H9 (cell line): Measurements from ENCODE around the gene MYD88. TPM values are rescaled to one million over a fixed set of nuclear protein-coding genes. Genes with fewer than 3 reads are reported as not detected.

Experiments
- DNase-seq: peaks from one replicate; pipeline ENCODE4 v3.0.0-alpha.2; 2017
- H2AFZ ChIP-seq: one replicate; pipeline ENCODE4 v1.6.1; 2013; ENCODE audit warnings: mild to moderate bottlenecking, low read length, control low read depth, moderate library complexity
- H2AK5ac ChIP-seq: 2 replicates; pipeline ENCODE4 v1.6.1; 2013; ENCODE audit warnings: low read length, control low read depth, mixed read lengths; ENCODE audit not compliant: insufficient read length
- H2BK120ac ChIP-seq: one replicate; pipeline ENCODE4 v1.6.1; 2013; ENCODE audit warnings: low read depth, mild to moderate bottlenecking, low read length, control low read depth, inconsistent platforms; ENCODE audit not compliant: poor library complexity, severe bottlenecking
- H2BK12ac ChIP-seq: 2 replicates; pipeline ENCODE4 v1.6.1; 2013; ENCODE audit warnings: low read length, control low read depth, mixed read lengths, low read depth; ENCODE audit not compliant: insufficient read length
- H2BK15ac ChIP-seq: 2 replicates; pipeline ENCODE4 v1.6.1; 2013; ENCODE audit warnings: low read depth, low read length, control low read depth
- H2BK20ac ChIP-seq: one replicate; pipeline ENCODE4 v1.6.1; 2013; ENCODE audit warnings: low read depth, mild to moderate bottlenecking, low read length, control low read depth, inconsistent platforms; ENCODE audit not compliant: poor library complexity, severe bottlenecking
- H2BK5ac ChIP-seq: 2 replicates; pipeline ENCODE4 v1.6.1; 2013; ENCODE audit warnings: low read length, control low read depth, mixed read lengths; ENCODE audit not compliant: insufficient read length
- H3K14ac ChIP-seq: 2 replicates; pipeline ENCODE4 v1.6.1; 2013; ENCODE audit warnings: low read length, control low read depth; ENCODE audit not compliant: insufficient read depth
- H3K18ac ChIP-seq: 2 replicates; pipeline ENCODE4 v1.6.1; 2013; ENCODE audit warnings: low read depth, mild to moderate bottlenecking, mixed read lengths, low read length, control low read depth; ENCODE audit not compliant: insufficient read length
- H3K23ac ChIP-seq: 2 replicates; pipeline ENCODE4 v1.6.1; 2013; ENCODE audit warnings: low read length, control low read depth, mixed read lengths, low read depth; ENCODE audit not compliant: insufficient read length
- H3K23me2 ChIP-seq: 2 replicates; pipeline ENCODE4 v1.6.1; 2013; ENCODE audit warnings: low read depth, mild to moderate bottlenecking, mixed read lengths, low read length, control low read depth; ENCODE audit not compliant: insufficient read length, poor library complexity, severe bottlenecking
- H3K27ac ChIP-seq: 2 replicates; pipeline ENCODE4 v1.5.1; 2013; ENCODE audit warnings: low read length, control low read depth, mixed read lengths, low read depth; ENCODE audit not compliant: insufficient read length
- H3K27me3 ChIP-seq: 2 replicates; pipeline ENCODE4 v1.6.1; 2013; ENCODE audit warnings: low read length, control low read depth, inconsistent platforms; ENCODE audit not compliant: insufficient read depth
- H3K4ac ChIP-seq: 2 replicates; pipeline ENCODE4 v1.6.1; 2013; ENCODE audit warnings: low read depth, mild to moderate bottlenecking, control low read depth, inconsistent platforms, low read length, moderate library complexity
- H3K4me1 ChIP-seq: 2 replicates; pipeline ENCODE4 v1.6.1; 2013; ENCODE audit warnings: low read length, control low read depth, inconsistent platforms; ENCODE audit not compliant: insufficient read depth
- H3K4me2 ChIP-seq: 2 replicates; pipeline ENCODE4 v1.6.1; 2013; ENCODE audit warnings: low read length, control low read depth, mixed read lengths; ENCODE audit not compliant: insufficient read length, insufficient read depth
- H3K56ac ChIP-seq: 2 replicates; pipeline ENCODE4 v1.6.1; 2013; ENCODE audit warnings: low read depth, mild to moderate bottlenecking, mixed read lengths, low read length, control low read depth; ENCODE audit not compliant: insufficient read length
- H3K79me1 ChIP-seq: 2 replicates; pipeline ENCODE4 v1.6.1; 2013; ENCODE audit warnings: low read depth, mild to moderate bottlenecking, moderate library complexity, low read length, control low read depth, inconsistent platforms; ENCODE audit not compliant: insufficient read depth, poor library complexity, severe bottlenecking
- H3K79me2 ChIP-seq: 2 replicates; pipeline ENCODE4 v1.6.1; 2013; ENCODE audit warnings: low read length, control low read depth, inconsistent platforms; ENCODE audit not compliant: insufficient read depth
- H3K9ac ChIP-seq: 2 replicates; pipeline ENCODE4 v1.6.1; 2013; ENCODE audit warnings: low read length, control low read depth, mixed read lengths; ENCODE audit not compliant: insufficient read length; ENCODE audit errors: extremely low read depth
- H3K9me3 ChIP-seq: one replicate; pipeline ENCODE4 v1.6.1; 2013; ENCODE audit warnings: low read depth, low read length, inconsistent platforms; ENCODE audit not compliant: control insufficient read depth
- H3T11ph ChIP-seq: one replicate; pipeline ENCODE4 v1.6.1; 2013; ENCODE audit warnings: mild to moderate bottlenecking, low read length, control low read depth, inconsistent platforms
- H4K20me1 ChIP-seq: one replicate; pipeline ENCODE4 v1.6.1; 2013; ENCODE audit not compliant: control insufficient read depth, insufficient read length, insufficient read depth
- H4K5ac ChIP-seq: 2 replicates; pipeline ENCODE4 v1.6.1; 2013; ENCODE audit warnings: low read depth, mild to moderate bottlenecking, mixed read lengths, low read length, control low read depth; ENCODE audit not compliant: insufficient read length
- H4K8ac ChIP-seq: replicated peaks from 2 replicates; pipeline ENCODE4 v1.6.1; 2013; ENCODE audit warnings: low read length, control low read depth, mixed read lengths, low read depth; ENCODE audit not compliant: insufficient read length
- H4K91ac ChIP-seq: 2 replicates; pipeline ENCODE4 v1.6.1; 2013; ENCODE audit warnings: low read depth, mild to moderate bottlenecking, moderate library complexity, mixed read lengths, low read length, control low read depth; ENCODE audit not compliant: insufficient read length
- H3K27ac Mint-ChIP-seq, 3 experiments: 2 replicates in 2 of 3; 3 replicates in 1 of 3; pipeline ENCODE4 v1.8.0; 2020 to 2021; ENCODE audit warnings: mixed read lengths in 3 of 3, mild to moderate bottlenecking in 1 of 3, moderate library complexity in 1 of 3
- H3K27me3 Mint-ChIP-seq: 2 replicates; pipeline ENCODE4 v1.8.0; 2021; ENCODE audit warnings: low read depth, mild to moderate bottlenecking, moderate library complexity, mixed read lengths
- H3K36me3 Mint-ChIP-seq, 3 experiments: 2 replicates in 2 of 3; 3 replicates in 1 of 3; pipeline ENCODE4 v1.8.0; 2020 to 2021; ENCODE audit warnings: low read depth in 3 of 3, mixed read lengths in 3 of 3; ENCODE audit not compliant: insufficient read depth in 1 of 3
- H3K4me1 Mint-ChIP-seq, 2 experiments: 2 replicates each; pipeline ENCODE4 v1.8.0; 2020; ENCODE audit warnings: mixed read lengths in 2 of 2
- H3K4me3 Mint-ChIP-seq, 2 experiments: 2 replicates in 1 of 2; 3 replicates in 1 of 2; pipeline ENCODE4 v1.8.0; 2020 to 2021; ENCODE audit warnings: mild to moderate bottlenecking in 2 of 2, mixed read lengths in 2 of 2, moderate library complexity in 1 of 2
- H3K9me3 Mint-ChIP-seq, 2 experiments: 2 replicates in 1 of 2; 3 replicates in 1 of 2; pipeline ENCODE4 v1.8.0; 2020; ENCODE audit warnings: mild to moderate bottlenecking in 2 of 2, mixed read lengths in 2 of 2, moderate library complexity in 1 of 2
- WGBS: extraction: QIAGEN DNeasy Blood & Tissue Kit; methylation state at CpG from one replicate; pipeline ENCODE4 v1.1.7; 2013; ENCODE audit warnings: missing lambda C conversion rate, low lambda C conversion rate, mixed read lengths; ENCODE audit not compliant: insufficient read length; ENCODE audit errors: extremely low coverage; 5-methylcytosine and 5-hydroxymethylcytosine counted together
- total RNA-seq: library from RNA; stranded (reverse); gene quantifications from 2 replicates; pipeline ENCODE4 v1.2.1, GENCODE V29; 2021
- TF ChIP-seq, protein P1 (sequence below): fragments of 200-600 bp; sonication (generic); conservative IDR thresholded peaks from 3 replicates; pipeline ENCODE4 v1.8.0; 2021; ENCODE audit warnings: antibody characterized with exemption, mild to moderate bottlenecking

The MYD88 gene
- total RNA-seq, 1 experiment from 2014 or later: 33.4 TPM

DNA sequence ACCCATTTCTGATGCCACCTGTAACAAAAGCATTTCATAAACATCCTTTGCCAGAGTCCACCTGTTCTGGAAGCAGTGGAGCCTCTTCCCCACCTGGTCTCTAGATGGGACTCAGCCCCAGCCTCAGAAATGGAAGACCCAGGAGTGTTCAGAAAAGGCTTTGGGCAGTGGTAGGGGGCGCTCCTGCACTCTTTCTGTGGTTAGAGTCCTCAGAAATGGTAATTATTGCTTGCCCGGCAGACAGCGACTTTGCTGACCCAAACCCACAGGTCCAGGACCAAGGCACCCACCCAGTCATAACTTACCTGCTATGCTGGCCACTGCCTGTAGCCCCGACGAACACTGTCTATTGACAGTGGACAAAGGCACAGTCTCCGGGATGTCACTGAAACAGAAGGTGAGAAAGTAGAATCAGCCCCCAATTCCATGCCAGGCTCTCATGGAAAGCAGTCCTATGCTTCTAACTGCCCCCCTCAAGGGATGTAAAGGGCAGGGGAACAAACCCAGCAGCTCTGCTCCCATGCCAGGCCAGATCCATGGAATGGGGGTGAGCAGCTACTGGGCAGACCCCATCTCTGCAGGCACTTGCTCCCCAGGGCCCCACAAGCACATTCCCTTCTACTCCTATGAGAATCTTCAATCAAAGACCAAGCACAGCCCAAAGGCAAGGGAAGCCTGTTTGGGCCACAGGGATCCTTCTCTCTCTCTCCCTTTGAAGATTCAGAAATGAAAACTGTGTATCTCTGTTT lies 6.7 kb upstream of the MYD88 start:
- Histone ChIP-seq H2AK5ac (no peak overlapping the region), H4K5ac (no peak overlapping the region), H3K9ac (no peak overlapping the region), H2BK15ac (no peak overlapping the region), H3K4ac (no peak overlapping the region), H2BK120ac (no peak overlapping the region), H3K9me3 (no peaks in the 10 kb centered on the region), H3K27ac (no peak overlapping the region), H4K8ac (no peak overlapping the region), H3K56ac (no peak overlapping the region), H2BK12ac (no peak overlapping the region), H3K27me3 (no peaks in the 10 kb centered on the region), H2AFZ (no peak overlapping the region), H4K20me1 (no peaks in the 10 kb centered on the region), H3K79me2 (no peaks in the 10 kb centered on the region), H3K23me2 (no peaks in the 10 kb centered on the region), H3K14ac (no peak overlapping the region), H3T11ph (no peak overlapping the region), H3K18ac (no peak overlapping the region), H2BK20ac (no peak overlapping the region), H4K91ac (no peak overlapping the region), H2BK5ac (no peak overlapping the region), H3K4me2 (no peak overlapping the region), H3K4me1 (no peaks in the 10 kb centered on the region), H3K23ac (no peak overlapping the region), H3K79me1 (no peaks in the 10 kb centered on the region)
- Mint-ChIP-seq H3K36me3 (peaks cover 45 to 70% (median 45%) of the 10 kb centered on the region in 3 experiments), H3K27ac (no peak overlapping the region; a peak in 1 of 7 replicates), H3K4me1 (peaks cover 18% of the 10 kb centered on the region in 2 experiments), H3K4me3 (no peak overlapping the region; a peak in 1 of 5 replicates), H3K9me3 (no peaks in the 10 kb centered on the region; a peak in 1 of 5 replicates), H3K27me3 (no peaks in the 10 kb centered on the region)
- peak; percentile 73 for DNase-seq
- WGBS: no CpG with 5 or more reads among the region's 6 CpGs
- TF ChIP-seq, protein P1, sequence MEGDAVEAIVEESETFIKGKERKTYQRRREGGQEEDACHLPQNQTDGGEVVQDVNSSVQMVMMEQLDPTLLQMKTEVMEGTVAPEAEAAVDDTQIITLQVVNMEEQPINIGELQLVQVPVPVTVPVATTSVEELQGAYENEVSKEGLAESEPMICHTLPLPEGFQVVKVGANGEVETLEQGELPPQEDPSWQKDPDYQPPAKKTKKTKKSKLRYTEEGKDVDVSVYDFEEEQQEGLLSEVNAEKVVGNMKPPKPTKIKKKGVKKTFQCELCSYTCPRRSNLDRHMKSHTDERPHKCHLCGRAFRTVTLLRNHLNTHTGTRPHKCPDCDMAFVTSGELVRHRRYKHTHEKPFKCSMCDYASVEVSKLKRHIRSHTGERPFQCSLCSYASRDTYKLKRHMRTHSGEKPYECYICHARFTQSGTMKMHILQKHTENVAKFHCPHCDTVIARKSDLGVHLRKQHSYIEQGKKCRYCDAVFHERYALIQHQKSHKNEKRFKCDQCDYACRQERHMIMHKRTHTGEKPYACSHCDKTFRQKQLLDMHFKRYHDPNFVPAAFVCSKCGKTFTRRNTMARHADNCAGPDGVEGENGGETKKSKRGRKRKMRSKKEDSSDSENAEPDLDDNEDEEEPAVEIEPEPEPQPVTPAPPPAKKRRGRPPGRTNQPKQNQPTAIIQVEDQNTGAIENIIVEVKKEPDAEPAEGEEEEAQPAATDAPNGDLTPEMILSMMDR: peak; percentile 82
